Stimulated activated CD4-positive, alpha-beta T cell treated with anti-CD3 and anti-CD28 coated beads, TNF-alpha, amount 100 ng/mL, for 24 hours (primary cell): ENCODE measurements around the gene MEGF11.

Experiments
- DNase-seq, 3 experiments: peaks; one replicate each; pipeline ENCODE4 v3.0.0-alpha.2; 2020; ENCODE audit warnings: low read depth in 3 of 3

MEGF11 gene

DNA sequence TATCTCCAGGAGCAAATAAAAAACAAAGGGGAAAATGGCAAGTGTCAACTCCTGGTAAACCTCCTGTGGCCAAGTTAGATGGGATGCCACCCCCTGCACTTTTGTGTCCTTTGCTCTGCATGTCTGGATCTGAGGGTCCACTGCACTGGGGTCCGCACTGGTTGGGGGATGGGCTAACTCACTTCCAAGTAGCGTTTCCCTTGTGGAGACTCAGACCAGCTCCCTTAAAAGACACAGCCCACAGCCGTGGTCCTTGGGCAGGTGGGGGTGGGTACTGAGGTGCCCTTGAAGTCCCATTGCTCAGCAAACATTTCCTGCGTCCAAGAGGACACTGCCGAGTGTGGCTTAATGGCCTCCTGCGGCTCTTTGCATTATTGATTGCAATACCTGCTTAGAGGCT, 188.2 kb downstream of the MEGF11 start:
- no peak for DNase-seq

DNA sequence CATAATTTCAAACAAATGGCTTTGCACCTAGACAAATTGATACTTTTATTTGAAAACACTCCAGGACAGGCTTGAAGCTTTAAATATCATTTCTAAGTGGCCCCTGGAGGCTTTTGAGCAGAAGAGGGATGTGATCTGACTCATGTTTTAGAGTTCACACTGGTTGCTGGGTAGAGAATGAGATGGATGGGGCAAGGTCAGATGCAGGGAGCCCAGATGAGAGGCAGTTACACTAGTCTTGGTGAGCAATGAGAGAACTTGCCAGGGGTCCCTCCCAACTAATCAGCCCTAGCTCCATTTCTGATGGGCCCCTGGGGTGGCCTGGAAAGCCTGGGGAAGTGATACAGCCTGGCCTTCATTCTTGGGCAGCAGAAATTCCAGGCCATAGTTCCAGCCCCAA, 190.4 kb downstream of the MEGF11 start:
- no peak for DNase-seq

DNA sequence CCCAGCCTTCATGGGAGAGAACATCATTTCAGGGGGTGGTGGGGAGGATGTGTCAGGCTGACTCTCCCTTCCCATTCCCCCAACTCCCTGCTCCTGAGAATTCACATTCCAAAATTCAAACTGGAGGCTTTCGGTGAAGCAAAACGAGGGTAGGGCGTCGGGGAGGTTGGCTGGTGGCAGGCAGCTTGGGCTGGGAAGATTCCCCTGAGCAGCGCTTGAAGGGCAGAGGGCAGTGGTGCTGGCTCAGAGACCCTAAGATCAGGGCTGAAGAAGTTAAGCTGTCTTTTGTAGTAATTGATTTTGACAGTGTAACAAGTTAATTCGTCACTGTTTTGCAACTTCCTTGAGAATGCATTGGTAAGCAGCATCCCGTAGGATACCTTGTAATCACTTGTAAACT, 196.5 kb downstream of the MEGF11 start:
- DNase-seq: no peak

DNA sequence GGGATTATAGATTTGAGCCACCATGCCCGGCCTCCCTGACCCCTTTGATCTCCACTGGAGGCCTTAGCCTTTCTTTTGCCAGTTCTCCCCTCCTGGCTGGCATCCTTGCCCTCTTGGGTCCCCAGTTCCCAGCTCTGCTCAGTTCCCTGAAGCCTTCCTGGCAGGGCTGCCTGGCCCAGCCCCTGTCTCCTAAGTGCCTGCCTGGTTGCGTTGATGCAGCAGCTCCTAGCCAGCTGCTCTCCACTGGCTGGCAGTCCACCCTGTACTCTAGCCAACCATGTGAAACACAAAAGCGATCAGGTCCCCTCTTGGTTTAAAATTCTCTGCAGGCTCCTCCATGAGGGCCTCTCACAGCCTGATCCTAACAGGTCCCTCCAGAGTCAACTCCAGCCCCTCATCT, 199.6 kb downstream of the MEGF11 start:
- DNase-seq: no peak

DNA sequence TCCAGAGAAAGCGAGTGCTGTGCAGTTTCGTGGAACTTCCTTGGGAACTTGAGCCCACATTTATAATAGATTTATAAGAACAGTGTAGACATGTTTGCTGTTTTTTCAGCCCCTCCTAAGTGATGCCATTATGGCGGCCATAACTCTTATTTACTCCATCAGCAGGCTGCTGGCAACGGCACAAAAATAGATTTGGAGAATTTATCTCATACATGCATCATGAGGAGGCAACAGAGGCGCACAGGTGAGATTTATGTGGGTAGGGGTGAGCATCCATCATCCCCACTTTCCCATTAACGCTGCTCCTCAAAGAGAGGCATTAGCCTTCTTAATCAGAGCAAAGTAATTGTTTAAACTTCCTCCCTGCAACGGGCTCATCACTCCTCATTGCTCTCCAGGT, 201.7 kb downstream of the MEGF11 start:
- DNase-seq: no peak

GRCh38 chr15:66050264-66050663, 203.3 kb downstream of the MEGF11 start:
- DNase-seq: no peak

- DNase-seq: no peak
These were observed 204.2 kb downstream of the MEGF11 start for GRCh38 chr15:66049353-66049752.

- DNase-seq: no peak
These were observed 206.1 kb downstream of the MEGF11 start for GRCh38 chr15:66047321-66048024.

- DNase-seq: no peak
These were observed 206.8 kb downstream of the MEGF11 start for GRCh38 chr15:66046751-66047150.

- DNase-seq: no peak
These were observed 207.2 kb downstream of the MEGF11 start for GRCh38 chr15:66046326-66046725.

DNA sequence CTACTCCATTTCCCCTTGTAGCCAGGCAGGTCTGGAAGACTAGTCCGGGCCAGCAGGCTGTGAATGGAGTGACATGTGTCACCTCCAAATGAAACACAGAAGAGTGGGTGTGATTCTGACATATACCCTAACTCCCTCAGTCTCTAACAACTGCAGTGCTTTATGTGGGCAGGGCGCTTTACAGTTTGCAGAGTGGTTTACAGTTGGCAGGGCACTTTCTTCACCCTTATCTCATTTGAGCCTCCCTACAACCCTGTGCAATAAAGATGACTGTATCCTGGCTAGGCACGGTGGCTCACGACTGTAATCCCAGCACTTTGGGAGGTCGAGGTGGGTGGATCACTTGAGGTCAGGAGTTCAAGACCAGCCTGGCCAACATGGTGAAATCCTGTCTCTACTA, 208.0 kb downstream of the MEGF11 start:
- no peak for DNase-seq

- no peak for DNase-seq
These were observed 208.7 kb downstream of the MEGF11 start for GRCh38 chr15:66044837-66045236.

GRCh38 chr15:66043264-66043663, 210.3 kb downstream of the MEGF11 start:
- no peak for DNase-seq

- DNase-seq: no peak
These were observed 210.9 kb downstream of the MEGF11 start for GRCh38 chr15:66042624-66043023.

DNA sequence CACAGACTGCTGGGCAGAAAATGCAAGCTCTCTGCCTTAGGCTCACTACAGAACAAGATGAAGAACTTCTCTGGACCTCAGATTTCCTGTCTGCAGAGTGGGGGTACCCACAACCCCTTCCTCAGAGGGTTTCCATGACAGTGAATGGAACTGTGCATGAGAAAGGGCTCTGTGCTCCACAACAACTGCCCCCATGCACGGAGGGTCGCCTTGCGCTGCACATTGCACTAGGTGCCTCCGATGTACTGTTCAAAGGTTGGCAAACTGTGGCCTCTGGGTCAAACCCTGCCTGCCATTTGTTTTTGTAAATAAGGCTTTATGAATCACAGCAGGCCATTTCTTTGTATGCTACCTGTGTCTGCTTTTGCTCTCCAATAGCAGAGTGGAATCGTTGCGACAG, 212.3 kb downstream of the MEGF11 start:
- no peak for DNase-seq

GRCh38 chr15:66040211-66040892, 213.2 kb downstream of the MEGF11 start:
- no peak for DNase-seq

GRCh38 chr15:66039117-66039871, 214.3 kb downstream of the MEGF11 start:
- DNase-seq: no peak

DNA sequence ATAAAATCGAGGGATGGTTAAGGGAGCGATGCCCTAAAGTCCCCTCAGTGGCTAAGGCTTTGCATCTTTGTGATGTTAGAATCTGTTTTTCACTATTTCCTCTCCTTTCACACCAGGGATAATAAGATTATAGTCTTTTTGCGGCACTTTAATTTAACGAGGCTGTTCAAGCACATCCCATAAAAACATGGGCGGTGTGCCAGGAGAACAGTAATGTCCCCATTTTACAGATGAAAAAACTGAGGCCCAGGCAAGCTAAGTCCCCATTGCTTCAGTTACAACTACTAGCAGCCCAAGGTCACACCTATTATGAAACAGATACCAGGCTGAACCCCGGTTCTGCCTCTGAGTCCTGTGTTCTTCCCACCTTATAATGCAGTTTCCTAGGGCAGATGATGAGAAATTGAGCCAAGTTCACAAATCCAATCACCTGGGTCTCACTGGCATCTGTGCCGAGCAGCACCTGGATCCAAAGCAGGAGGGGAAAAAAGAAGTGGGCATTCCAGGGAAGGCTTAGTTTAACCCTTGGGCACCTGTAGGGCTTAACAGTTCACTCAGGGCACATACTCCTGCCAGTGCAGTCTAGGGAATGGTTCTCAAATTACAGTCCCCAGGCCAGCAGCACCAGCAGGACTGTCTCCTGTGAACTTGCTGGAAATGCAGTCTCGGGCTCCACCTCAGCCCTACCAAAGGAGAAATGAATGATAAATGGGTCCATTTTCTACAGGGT, 215.0 kb downstream of the MEGF11 start:
- no peak for DNase-seq

- DNase-seq: no peak
These were observed 216.7 kb downstream of the MEGF11 start for GRCh38 chr15:66036859-66037258.

GRCh38 chr15:66035901-66036300, 217.6 kb downstream of the MEGF11 start:
- DNase-seq: no peak

GRCh38 chr15:66033143-66033542, 220.4 kb downstream of the MEGF11 start:
- DNase-seq: no peak

DNA sequence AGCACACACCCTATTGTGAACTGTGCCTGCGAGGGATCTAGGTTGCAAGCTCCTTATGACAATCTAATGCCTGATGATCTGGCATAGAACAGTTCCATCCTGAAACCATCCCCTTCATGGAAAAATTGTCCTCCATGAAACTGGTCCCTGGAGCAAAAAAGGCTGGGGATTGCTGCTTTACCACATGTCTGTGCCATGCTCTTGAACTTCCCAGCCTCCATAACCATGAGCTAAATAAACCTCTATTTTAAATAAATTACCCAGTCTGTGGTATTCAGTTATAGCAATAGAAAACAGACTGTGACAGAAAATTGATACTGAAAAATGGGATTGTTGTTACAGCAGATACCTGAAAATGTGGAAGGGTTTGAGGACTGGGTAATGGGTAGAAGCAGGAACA, 221.5 kb downstream of the MEGF11 start:
- no peak for DNase-seq
